ENCODE data around the gene SCYGR5.
"Not testable (repeated sequence)": the region's sequence is repeated elsewhere in the genome, so short reads cannot be mapped to it uniquely, and the experiment has no call there.

The SCYGR5 gene, protein sequence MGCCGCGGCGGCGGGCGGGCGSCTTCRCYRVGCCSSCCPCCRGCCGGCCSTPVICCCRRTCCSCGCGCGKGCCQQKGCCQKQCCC

DNA sequence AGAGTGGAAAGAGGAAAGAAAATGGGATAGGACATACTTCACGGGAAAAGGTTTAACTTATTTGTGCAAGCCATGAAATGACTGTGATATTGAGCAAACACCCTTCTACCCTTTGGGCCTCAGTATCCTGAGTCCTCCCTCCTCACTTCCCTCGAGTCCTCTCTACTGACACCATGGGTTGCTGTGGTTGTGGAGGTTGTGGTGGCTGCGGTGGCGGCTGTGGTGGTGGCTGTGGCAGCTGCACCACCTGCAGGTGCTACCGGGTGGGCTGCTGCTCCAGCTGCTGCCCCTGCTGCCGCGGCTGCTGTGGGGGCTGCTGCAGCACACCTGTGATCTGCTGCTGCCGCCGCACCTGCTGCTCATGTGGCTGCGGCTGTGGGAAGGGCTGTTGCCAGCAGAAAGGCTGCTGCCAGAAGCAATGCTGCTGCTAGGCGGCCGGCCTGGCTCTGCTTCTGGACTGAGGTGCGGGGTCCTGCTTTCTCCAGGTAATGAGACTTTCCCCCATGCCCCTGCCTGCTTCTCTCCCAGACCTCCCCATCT lies at the start of gene SCYGR5:
SCYGR5 (plus strand) TSS at position 174 of the 540 bp plus-strand sequence; CDS start at position 174, 0 bp downstream.
- not testable (repeated sequence) for DNase-seq (ENCODE audit: low read depth)

DNA sequence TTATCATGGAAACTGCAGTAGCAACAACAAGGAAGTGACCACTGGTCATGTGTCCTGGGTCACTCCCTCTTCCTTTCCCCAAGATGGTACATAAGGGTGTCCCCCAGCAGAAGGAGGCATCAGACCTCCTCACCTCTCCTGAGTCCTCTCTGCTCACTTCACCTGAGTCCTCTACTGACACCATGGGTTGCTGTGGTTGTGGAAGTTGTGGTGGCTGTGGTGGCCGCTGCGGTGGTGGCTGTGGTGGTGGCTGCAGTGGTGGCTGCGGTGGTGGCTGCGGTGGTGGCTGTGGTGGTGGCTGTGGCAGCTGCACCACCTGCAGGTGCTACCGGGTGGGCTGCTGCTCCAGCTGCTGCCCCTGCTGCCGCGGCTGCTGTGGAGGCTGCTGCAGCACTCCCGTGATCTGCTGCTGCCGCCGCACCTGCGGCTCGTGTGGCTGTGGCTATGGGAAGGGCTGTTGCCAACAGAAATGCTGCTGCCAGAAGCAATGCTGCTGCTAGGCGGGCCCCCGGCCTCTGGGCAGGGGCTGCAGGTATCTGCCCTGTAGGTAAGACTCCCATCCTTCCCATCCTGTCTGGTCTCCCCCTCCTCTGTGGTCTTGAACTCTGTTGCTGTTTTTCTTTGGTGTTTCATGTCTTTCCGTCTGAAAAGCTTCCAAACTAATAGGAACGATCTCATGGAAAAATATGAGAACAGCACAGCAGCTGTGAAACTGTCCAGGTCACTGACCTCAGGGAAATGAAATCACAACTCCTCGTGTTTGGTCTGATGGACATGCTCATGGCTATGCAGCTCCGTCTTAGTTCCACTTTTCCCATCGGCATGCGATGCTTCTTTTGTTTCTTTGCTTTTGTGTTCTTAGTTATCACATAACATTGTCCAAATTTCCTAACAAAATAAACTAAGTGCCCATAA lies 49.0 kb upstream of the SCYGR5 start, which contains the start of gene SCYGR4:
SCYGR4 (plus strand) TSS at position 183 of the 915 bp plus-strand sequence; CDS start at position 183, 0 bp downstream.
- DNase-seq (ENCODE audit: low read depth) = no peak

GRCh38 chr2:227623226-227623625 lies 43.4 kb upstream of the SCYGR5 start:
- DNase-seq (ENCODE audit: low read depth) = peak; percentile 77

DNA sequence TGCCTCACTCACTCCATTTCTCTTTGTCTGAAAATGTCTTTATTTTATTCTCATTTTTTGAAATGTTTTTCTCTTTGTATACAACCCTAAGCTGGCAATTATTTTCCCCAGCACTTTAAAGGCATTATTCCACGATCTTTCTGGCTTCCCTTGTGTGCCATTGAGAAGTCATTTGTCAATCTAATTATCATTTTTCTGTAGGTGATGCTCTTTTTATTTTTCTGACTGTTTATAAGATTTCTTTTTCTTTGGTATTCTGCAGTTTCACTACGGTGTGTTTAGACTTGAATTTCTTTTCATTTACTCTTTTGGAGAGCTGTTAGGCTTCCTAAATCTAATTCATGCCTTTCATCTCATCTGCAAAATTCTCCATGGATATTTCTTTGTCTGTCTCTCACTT lies 41.2 kb upstream of the SCYGR5 start:
- DNase-seq (ENCODE audit: low read depth) = no peak

DNA sequence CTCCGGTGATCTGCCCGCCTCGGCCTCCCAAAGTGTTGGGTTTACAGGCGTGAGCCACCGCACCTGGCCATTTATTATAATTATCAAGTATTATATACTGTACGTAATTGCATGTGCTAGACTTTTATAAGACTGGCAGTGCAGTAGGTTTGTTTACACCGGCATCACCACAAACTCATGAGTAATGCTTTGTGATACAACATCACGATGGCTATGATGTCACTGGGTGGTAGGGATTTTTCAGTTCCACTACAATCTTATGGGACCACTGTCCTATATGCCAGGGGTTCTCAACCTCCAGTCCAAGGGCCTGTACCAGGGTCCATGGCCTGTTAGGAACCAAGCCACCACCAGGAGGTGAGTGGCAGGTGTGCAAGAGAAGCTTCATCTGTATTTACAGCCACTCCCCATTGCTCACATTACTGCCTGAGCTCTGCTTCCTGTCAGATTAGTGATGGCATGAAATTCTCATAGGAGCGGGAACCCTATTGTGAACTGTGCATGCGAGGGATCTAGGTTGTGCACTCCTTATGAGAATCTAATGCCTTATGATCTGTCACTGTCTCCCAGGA lies 39.9 kb upstream of the SCYGR5 start:
- peak; percentile 30 for DNase-seq (ENCODE audit: low read depth)

- DNase-seq (ENCODE audit: low read depth) = no peak
These were observed 38.8 kb upstream of the SCYGR5 start for GRCh38 chr2:227627769-227628168.

DNA sequence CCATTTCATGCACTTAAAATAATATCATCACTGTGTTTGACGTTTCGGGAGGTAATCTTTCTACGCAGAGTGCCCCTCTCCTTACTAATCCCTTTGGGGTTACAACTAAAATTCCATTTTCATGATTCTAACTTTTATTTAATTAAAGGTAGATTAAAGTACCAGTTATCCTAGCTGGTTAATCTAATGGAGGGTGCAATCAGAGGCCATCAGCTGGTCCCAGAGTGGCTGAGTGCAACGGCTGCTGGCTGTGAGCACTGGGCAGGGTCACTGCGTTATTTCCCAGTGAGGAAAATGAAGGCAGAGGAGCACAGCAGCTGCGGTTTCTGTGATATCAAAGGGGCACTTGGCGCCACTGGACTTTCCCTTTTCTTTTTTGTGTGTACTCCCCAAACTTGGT lies 37.2 kb upstream of the SCYGR5 start:
- no peak for DNase-seq (ENCODE audit: low read depth)

GRCh38 chr2:227630322-227630721 lies 36.3 kb upstream of the SCYGR5 start:
- DNase-seq (ENCODE audit: low read depth) = no peak

GRCh38 chr2:227632827-227633226 lies 33.8 kb upstream of the SCYGR5 start:
- DNase-seq (ENCODE audit: low read depth) = no peak

GRCh38 chr2:227634201-227634600 lies 32.4 kb upstream of the SCYGR5 start:
- DNase-seq (ENCODE audit: low read depth) = no peak

DNA sequence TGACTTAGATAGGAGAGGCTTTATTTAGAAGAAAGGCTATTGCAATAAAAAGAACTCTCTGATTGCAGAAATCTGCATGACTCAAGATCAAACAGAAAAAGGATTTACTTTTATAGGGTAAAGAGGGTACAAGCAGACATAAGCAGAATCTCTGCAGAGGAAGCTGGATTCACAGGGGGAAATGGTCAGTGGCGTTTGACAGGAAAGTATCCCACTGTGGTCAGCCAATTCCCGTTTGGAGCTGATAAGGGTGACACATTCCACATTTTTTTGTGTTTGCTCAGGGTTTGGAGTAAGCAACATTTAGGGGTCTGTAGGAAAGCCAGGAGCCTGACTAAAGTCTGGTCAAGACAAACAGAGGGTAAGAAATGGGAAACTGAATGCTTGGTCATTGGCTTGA lies 23.9 kb upstream of the SCYGR5 start:
- peak; percentile 25 for DNase-seq (ENCODE audit: low read depth)

DNA sequence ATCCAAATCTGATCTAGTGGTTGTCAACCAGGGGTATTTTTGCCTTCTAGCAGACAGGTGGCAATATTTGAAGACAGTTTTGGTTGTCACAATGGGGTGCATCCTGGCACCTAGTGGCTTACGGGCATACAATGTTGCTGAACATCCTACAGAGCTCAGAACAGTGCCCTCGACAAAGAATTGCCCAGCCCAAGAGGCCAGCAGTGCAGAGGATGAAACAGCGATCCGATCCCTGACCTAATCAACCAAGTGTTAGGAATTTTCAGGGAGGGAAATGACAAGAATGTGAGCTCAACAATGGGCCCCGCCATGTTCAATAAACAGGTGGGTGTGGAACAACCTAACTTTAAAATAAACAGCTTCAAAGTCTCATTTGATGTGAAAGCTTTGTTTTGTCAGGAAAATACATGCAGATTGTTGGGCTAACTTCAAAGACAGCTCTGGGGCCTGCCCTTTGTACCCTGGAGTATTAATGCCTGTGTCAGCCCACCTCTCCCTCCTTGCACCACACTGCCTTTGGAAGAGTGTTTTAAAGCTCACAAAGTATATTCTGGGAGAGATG lies 22.5 kb upstream of the SCYGR5 start:
- no peak for DNase-seq (ENCODE audit: low read depth)

- DNase-seq (ENCODE audit: low read depth) = peak; percentile 44
These were observed 13.2 kb upstream of the SCYGR5 start for GRCh38 chr2:227653419-227653818.

GRCh38 chr2:227654426-227654825 lies 12.2 kb upstream of the SCYGR5 start:
- DNase-seq (ENCODE audit: low read depth) = no peak

DNA sequence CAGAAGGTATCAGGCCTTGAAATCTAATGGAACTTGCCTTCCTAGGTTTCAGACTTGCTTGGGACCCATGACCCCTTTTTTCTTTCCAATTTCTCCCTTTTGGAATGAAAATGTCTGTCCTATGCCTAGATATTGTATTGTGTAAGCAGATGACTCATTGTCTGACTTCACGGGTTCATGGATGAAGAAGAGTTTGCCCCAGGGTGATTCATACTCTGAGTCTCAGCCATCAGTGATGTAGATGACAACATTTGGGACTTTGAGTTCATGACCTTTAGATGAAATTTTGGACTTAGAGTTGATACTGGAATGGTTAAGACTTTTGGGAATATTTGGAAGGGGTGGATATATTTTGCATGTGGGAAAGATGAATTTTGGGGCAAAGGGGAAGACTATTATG lies 11.2 kb upstream of the SCYGR5 start:
- peak; percentile 95 for DNase-seq (ENCODE audit: low read depth)

DNA sequence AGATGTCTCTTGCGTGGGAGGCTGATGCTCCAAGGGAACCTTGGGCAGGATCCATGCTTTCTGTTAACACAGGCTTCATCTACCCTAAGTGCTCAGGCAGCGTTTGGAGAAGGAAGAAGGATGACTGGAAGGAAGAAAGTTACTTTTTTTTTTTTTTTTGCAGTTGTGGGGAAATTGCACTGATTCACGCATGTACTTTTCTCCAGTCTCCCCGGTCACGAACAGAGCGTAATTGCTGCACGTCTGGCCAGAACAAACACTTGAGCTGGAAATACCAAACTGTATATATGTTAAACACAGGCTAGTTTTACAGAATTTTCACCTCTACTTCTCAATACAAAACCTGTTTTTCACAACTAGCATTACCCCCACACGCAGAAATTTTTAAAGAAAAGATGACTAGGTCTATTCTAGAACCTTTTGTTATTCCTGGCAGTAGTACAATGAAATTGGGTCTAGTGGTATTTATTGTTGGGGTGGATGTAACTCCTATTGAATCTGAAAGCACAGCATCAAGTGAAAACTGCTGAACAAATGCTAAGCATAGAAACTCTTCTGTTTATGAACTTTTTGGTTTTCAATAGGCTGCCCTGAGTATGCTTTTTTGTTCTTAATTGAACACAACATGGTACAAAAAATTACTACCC lies 9.3 kb upstream of the SCYGR5 start:
- peak; percentile 80 for DNase-seq (ENCODE audit: low read depth)

- no peak for DNase-seq (ENCODE audit: low read depth)
These were observed 5.5 kb upstream of the SCYGR5 start for GRCh38 chr2:227661025-227661649.

GRCh38 chr2:227661827-227662226 lies 4.8 kb upstream of the SCYGR5 start:
- no peak for DNase-seq (ENCODE audit: low read depth)

GRCh38 chr2:227665189-227665940 lies 1.2 kb upstream of the SCYGR5 start:
- no peak for DNase-seq (ENCODE audit: low read depth)

GRCh38 chr2:227671170-227671905 lies 4.7 kb downstream of the SCYGR5 start:
- DNase-seq (ENCODE audit: low read depth) = no peak
